Activated naive CD8-positive, alpha-beta T cell (primary cell): ENCODE results near the gene SLC22A9.
"Not testable (repeated sequence)": the region's sequence is repeated elsewhere in the genome, so short reads cannot be mapped to it uniquely, and the experiment has no call there.

Experiments
- H3K27ac Mint-ChIP-seq: one replicate; pipeline ENCODE4 v1.8.0; 2021; ENCODE audit warnings: mixed read lengths
- H3K27me3 Mint-ChIP-seq: one replicate; pipeline ENCODE4 v1.8.0; 2021; ENCODE audit warnings: mixed read lengths
- H3K36me3 Mint-ChIP-seq: one replicate; pipeline ENCODE4 v1.8.0; 2021; ENCODE audit warnings: mixed read lengths
- H3K4me1 Mint-ChIP-seq: one replicate; pipeline ENCODE4 v1.8.0; 2021; ENCODE audit warnings: low read depth, mixed read lengths
- H3K4me3 Mint-ChIP-seq: one replicate; pipeline ENCODE4 v1.8.0; 2021; ENCODE audit warnings: mild to moderate bottlenecking, mixed read lengths
- H3K9me3 Mint-ChIP-seq: one replicate; pipeline ENCODE4 v1.8.0; 2021; ENCODE audit warnings: low read depth, mixed read lengths

SLC22A9 gene

DNA sequence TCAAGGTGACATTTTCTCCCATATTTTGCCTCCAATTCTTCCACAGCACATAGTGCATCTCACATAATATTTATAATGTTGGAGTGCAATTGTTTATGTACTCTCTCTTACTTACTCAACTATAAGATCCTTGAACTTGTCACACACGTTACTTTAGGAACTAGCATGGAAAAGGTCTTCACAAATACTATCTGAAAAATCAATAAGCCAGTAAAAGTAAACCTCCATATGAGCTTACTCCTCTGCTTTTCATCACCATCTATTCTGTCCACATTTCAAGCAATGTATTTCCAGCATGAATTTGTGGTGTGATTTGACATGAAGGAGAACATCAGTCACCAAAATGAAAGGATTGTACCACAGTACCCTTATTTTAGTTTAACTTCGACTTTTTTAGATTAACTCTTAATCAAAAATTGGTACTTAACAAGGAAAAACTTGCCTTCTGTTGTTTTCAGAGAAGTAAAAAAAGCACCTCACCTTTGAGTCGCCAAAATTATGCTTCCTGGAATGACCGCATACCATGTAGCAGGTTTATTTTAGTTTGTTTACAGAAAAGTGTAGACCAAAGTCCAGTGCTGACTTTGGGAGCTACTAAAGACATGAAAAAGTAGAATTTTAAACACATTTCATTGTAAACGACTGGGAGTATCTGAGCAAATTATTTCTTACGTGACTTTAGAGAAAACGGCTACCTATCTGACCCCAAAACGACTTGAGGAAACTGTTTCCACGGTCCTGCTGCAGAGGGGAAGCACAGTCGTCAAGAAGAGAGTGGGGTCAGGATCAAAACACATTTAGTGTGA is at the start of gene SLC22A9:
Gene SLC22A9 (plus strand): TSS at position 621 of the 806 bp plus-strand sequence. CDS start 272 bp downstream, outside the sequence.
- no peak within 1 kb of the TSS for H3K4me3 Mint-ChIP-seq
- H3K27me3 Mint-ChIP-seq, result peaks cover 13% of the 10 kb centered on the region
- no peaks in the 10 kb centered on the region for H3K4me1 Mint-ChIP-seq
- no peaks in the 10 kb centered on the region for H3K9me3 Mint-ChIP-seq
- no peak within 1 kb of the TSS for H3K27ac Mint-ChIP-seq
- peaks cover 3% of the 10 kb centered on the region for H3K36me3 Mint-ChIP-seq

DNA sequence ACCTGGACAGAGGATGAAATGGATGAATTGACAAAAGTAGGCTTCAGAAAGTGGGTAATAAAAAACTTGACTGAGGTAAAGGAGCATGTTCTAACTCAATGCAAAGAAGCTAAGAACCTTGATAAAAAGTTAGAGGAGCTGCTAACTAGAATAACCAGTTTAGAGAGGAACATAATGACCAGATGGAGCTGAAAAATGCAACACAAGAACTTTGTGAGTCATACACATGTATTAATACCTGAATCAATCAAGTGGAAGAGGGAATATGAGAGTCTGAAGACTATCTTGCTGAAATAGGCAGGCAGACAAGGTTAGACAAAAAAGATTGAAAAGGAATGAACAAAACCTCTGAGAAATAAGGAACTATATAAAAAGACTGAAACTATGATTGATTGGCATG is 47.9 kb upstream of the SLC22A9 start:
- Mint-ChIP-seq H3K27ac (no peak overlapping the region), H3K4me3 (no peak overlapping the region), H3K4me1 (no peaks in the 10 kb centered on the region), H3K9me3 (peaks cover 22% of the 10 kb centered on the region), H3K36me3 (peaks cover 8% of the 10 kb centered on the region), H3K27me3 (no peaks in the 10 kb centered on the region)

DNA sequence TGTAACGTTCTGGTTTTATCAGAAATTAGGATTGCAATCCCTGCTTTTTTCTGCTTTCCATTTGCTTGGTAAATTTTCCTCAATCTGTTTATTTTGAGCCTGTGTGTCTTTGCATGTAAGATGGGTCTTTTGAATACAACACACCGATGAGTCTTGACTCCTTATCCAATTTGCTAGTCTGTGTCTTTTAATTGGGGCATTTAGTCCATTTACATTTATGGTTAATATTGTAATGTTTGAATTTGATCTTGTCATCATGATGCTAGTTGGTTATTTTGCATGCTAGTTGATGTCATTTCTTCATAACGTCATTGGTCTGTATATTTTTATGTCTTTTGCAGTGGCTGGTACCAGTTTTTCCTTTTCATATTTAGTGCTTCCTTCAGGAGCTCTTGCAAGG is 34.5 kb upstream of the SLC22A9 start:
- not testable (repeated sequence) for H3K27ac Mint-ChIP-seq, H3K9me3 Mint-ChIP-seq, H3K4me3 Mint-ChIP-seq, H3K4me1 Mint-ChIP-seq, H3K36me3 Mint-ChIP-seq
- H3K27me3 Mint-ChIP-seq, result peaks cover 15% of the 10 kb centered on the region

DNA sequence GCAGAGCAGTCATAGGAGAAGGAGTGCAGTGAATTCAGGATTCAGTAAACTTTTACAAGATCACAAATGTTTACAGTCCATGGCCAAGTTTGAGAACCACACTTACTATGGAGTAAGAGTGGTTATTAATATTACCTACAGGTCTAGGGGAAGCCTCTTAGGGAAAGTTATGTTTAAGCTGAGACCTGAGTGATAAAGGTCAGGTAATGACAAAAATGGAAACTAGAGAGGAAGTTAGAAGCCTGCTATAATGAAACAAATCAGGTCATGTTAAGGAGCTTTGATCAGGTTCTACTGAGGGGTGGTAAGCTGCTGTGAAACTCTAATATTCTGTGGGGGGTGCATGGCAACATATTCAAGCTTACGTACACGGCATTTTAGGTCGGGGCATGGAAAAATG is 32.5 kb upstream of the SLC22A9 start:
- Mint-ChIP-seq H3K4me3 (no peak overlapping the region), H3K4me1 (no peaks in the 10 kb centered on the region), H3K9me3 (peaks cover 5% of the 10 kb centered on the region), H3K27ac (no peak overlapping the region), H3K36me3 (peaks cover 3% of the 10 kb centered on the region), H3K27me3 (peaks cover 16% of the 10 kb centered on the region)

DNA sequence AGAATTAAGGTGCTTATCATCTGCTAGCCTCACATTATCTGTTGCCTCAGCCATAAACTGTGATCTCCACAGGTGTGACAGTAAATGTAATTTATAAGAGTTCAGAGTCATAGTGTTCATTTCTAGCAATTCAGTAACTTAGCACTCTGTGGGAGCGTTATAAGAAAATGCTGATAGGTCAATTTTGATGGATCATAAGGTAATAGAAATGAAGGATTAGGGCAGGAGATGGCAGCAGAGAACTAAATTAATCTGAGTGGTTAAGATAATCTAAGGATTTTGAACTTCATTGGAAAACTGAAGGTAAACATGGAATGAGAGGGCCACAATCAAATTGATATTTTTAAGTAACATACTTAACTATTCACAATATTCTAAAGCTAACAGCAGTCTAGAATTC is 26.5 kb upstream of the SLC22A9 start:
- H3K4me1 Mint-ChIP-seq, result no peaks in the 10 kb centered on the region
- H3K27ac Mint-ChIP-seq, result no peak overlapping the region
- no peaks in the 10 kb centered on the region for H3K36me3 Mint-ChIP-seq
- no peak overlapping the region for H3K4me3 Mint-ChIP-seq
- no peaks in the 10 kb centered on the region for H3K9me3 Mint-ChIP-seq
- H3K27me3 Mint-ChIP-seq, result peaks cover 6% of the 10 kb centered on the region

DNA sequence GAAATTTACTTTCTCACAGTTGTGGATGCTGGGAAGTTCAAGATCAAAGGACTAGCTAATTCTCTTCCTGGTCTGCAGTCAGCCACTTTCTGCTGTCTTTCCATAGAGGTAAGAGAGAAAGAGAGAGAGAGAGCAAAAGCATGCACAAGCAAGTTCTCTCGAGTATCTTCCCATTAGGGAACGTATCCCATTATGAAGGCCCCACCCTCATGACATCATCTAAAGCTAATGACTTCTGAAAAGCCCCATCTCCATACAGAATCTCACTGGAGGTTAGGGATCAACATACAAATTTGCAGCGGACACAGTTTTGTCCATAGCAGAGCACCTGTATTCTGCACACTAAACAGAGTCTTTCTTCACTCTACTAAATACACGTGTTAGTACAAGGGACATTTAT is 17.4 kb upstream of the SLC22A9 start:
- H3K27me3 Mint-ChIP-seq, result peaks cover 2% of the 10 kb centered on the region
- no peak overlapping the region for H3K4me3 Mint-ChIP-seq
- H3K4me1 Mint-ChIP-seq, result peaks cover 2% of the 10 kb centered on the region
- no peak overlapping the region for H3K27ac Mint-ChIP-seq
- H3K9me3 Mint-ChIP-seq, result peaks cover 4% of the 10 kb centered on the region
- peaks cover 3% of the 10 kb centered on the region for H3K36me3 Mint-ChIP-seq

DNA sequence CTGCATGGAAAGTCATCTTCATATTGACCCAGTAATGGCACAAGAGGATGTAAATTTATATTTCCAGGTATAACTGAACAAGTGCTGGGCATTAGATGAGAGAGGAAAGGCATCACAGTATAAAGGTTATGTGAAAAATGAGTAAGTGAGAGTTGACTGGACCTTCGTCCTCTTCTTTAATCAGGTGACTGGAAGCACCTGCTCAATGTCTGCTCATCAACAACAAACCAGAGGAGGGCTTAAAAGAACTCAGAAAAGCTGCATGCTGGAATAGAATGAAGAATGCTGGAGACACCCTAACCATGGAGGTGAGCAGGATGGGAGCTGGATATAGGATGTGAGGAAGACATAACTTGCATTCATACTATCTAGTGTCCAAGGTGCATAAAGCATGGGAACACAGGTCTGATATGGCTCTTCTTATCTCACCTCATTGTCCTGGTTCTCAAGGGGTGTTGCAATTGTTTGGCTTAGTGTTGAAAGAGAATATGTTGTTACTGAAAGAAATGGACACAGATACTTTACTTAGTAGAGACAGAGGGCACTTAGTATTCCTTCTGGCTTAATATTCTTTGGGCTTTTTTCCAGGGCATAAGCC is 7.3 kb upstream of the SLC22A9 start:
- peaks cover 16% of the 10 kb centered on the region for H3K27me3 Mint-ChIP-seq
- H3K27ac Mint-ChIP-seq, result no peak overlapping the region
- no peaks in the 10 kb centered on the region for H3K4me1 Mint-ChIP-seq
- H3K9me3 Mint-ChIP-seq, result peaks cover 17% of the 10 kb centered on the region
- H3K4me3 Mint-ChIP-seq, result no peak overlapping the region
- peaks cover 3% of the 10 kb centered on the region for H3K36me3 Mint-ChIP-seq

DNA sequence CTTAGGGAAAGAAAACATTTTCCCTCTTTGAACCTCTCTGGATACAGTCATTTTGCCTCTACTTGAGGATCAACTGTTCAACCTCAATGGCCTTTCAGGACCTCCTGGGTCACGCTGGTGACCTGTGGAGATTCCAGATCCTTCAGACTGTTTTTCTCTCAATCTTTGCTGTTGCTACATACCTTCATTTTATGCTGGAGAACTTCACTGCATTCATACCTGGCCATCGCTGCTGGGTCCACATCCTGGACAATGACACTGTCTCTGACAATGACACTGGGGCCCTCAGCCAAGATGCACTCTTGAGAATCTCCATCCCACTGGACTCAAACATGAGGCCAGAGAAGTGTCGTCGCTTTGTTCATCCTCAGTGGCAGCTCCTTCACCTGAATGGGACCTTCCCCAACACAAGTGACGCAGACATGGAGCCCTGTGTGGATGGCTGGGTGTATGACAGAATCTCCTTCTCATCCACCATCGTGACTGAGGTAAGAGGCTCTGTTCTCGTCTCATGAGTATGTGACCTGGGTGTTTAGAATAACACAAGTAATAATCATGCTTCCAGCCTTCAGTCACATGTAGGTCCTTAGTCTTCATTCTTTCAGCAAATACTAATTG is 495 bp downstream of the SLC22A9 start:
- Mint-ChIP-seq H3K4me3 (no peak overlapping the region), H3K9me3 (no peaks in the 10 kb centered on the region), H3K27me3 (peaks cover 15% of the 10 kb centered on the region), H3K36me3 (peaks cover 3% of the 10 kb centered on the region), H3K4me1 (no peaks in the 10 kb centered on the region), H3K27ac (no peak overlapping the region)

DNA sequence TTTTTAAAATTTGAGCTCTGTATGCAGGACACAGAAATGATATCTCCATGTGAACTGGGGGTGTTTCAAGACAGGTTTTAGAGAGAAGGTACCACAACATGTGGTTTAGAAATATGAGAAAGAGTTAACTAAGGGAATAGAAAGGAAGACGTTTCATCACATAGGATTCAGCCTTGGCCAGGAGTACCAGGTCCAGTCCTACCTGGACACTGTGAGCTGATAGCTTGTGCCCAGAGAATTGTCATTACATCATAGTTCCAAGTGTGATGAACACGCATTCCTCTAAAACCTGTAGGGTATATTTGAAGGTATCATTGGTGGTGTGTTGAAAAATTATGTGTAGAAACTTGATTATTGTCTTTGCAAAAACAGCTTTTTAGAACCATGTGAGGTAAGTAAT is 1.8 kb downstream of the SLC22A9 start:
- Mint-ChIP-seq H3K27ac (no peak overlapping the region), H3K27me3 (peaks cover 9% of the 10 kb centered on the region), H3K4me1 (no peaks in the 10 kb centered on the region), H3K4me3 (no peak overlapping the region), H3K9me3 (no peaks in the 10 kb centered on the region), H3K36me3 (no peaks in the 10 kb centered on the region)

DNA sequence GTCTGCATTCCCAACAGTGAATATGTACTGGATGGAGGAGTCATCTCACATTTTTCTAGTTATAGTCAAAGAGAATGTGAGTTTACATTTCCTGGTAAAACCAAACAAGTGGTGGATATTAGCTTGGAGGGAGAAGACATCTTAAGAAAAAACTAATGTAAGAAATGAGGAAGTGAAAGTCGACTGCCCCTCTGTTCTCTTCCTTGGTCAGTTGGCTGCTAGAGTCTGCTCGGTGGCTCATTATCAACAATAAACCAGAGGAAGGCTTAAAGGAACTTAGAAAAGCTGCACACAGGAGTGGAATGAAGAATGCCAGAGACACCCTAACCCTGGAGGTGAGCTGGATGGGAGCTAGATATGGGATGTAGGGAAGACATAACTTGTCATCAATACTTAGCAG is 5.8 kb downstream of the SLC22A9 start:
- H3K27ac Mint-ChIP-seq, result no peak overlapping the region
- H3K4me1 Mint-ChIP-seq, result no peaks in the 10 kb centered on the region
- H3K9me3 Mint-ChIP-seq, result no peaks in the 10 kb centered on the region
- peaks cover 2% of the 10 kb centered on the region for H3K36me3 Mint-ChIP-seq
- H3K27me3 Mint-ChIP-seq, result peaks cover 9% of the 10 kb centered on the region
- H3K4me3 Mint-ChIP-seq, result no peak overlapping the region

DNA sequence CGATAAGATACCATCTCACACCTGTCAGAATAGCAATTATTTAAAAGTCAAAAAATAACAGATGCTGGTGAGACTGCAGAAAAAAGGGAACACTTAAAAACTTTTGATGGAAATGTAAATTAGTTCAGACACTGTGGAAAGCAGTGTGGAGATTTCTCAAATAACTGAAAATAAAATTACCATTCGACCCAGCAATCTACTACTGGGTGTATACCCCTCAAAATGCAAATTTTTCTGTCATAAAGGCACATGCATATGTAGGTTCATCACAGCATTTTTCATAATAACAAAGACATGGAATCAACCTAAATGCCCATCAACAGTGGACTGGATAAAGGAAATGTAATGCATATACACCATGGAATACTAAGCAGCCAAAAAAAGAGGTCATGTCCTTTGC is 10.5 kb downstream of the SLC22A9 start:
- Mint-ChIP-seq H3K4me1 (no peaks in the 10 kb centered on the region), H3K36me3 (peaks cover 2% of the 10 kb centered on the region), H3K27ac (no peak overlapping the region), H3K27me3 (no peaks in the 10 kb centered on the region), H3K9me3 (no peaks in the 10 kb centered on the region), H3K4me3 (no peak overlapping the region)

DNA sequence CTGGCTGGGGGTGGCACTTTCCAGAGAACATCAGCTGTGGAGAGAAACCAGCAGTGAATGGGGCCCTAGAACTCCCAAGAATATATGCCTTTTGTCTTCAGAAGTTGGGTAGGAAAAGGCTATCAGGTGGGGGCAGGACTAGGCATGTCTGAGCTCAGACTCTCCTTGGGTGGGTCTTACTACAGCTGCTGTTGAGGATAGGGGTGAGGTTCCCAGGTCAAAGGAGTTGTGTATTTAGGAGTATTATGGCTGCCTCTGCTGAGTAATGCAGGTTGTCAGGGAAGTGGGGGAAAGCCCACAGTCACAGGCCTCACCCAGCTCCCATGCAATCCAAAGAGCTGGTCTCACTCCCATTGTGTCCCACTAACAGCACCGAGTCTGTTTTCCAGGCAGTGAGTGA is 26.1 kb downstream of the SLC22A9 start:
- Mint-ChIP-seq H3K4me3 (no peak overlapping the region), H3K9me3 (no peaks in the 10 kb centered on the region), H3K27ac (no peak overlapping the region), H3K27me3 (peaks cover 24% of the 10 kb centered on the region), H3K4me1 (no peaks in the 10 kb centered on the region), H3K36me3 (peaks cover 3% of the 10 kb centered on the region)

DNA sequence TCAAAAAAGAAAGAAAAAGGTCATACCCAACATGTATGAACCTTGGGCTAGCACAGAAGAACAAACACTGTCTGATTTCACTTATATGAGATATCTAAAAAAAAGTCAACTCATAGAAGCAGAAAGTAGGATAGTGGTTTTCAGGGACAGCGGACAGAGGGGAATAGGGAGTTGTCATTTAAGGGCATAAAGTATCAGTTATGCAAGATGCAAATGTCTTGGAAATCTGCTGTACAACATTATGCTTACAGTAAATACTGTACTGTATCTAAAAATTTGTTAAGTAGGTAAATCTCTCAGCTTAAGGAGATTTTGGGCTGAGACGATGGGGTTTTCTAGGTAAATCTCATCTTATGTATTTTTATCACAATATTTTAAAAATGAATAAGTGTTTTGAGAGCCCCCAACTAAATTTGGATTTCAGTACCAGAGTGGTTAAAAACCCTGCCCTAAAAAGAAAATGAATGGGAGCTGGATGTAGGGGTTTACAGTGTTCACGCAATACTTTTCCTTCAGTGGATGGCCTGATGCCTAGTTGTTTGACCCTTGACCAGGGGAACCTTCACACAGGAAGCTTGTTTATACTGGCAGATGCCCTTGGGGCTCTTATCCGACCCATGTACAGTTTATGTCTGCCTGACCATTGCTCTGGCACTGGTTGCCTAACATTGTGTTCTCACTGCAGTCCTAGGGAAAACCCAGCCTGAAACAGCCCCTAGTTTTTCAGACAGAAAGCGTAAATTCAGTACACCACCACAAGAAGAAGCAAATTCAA is 34.8 kb downstream of the SLC22A9 start:
- Mint-ChIP-seq H3K4me1 (no peaks in the 10 kb centered on the region), H3K27ac (no peak overlapping the region), H3K4me3 (no peak overlapping the region), H3K27me3 (peaks cover 4% of the 10 kb centered on the region), H3K36me3 (peaks cover 3% of the 10 kb centered on the region), H3K9me3 (no peaks in the 10 kb centered on the region)

DNA sequence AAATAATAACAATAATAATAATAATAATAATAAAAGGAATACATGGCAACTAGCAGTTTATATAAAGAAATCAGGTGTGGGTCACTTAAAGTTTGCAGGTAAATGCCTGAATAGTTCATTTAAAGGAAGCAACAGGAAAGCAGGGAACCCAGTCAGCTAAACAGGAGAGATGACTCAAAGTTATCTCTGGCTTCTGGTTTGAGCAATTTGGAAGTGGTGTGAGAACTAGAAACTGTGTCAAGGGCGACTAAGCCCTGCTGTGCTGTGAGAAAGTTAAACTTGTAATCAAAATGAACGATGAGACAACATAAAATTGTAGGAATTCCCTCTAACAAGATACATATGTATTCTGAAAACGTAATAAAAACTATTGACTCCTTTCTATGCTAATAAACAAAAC is 35.5 kb downstream of the SLC22A9 start:
- H3K27ac Mint-ChIP-seq, result no peak overlapping the region
- H3K4me1 Mint-ChIP-seq, result no peaks in the 10 kb centered on the region
- no peaks in the 10 kb centered on the region for H3K9me3 Mint-ChIP-seq
- H3K4me3 Mint-ChIP-seq, result no peak overlapping the region
- H3K36me3 Mint-ChIP-seq, result peaks cover 3% of the 10 kb centered on the region
- peaks cover 4% of the 10 kb centered on the region for H3K27me3 Mint-ChIP-seq

DNA sequence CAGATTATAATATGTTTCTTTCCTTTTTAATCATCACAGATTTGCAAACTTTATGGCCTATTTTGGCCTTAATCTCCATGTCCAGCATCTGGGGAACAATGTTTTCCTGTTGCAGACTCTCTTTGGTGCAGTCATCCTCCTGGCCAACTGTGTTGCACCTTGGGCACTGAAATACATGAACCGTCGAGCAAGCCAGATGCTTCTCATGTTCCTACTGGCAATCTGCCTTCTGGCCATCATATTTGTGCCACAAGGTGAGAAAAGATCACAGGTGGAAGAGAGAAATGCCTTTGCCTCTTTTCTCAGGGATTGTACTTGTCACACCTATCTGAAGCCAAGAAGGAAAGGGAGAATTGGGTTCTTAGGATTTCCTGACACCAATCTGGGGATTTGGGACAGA is 36.9 kb downstream of the SLC22A9 start:
- H3K4me1 Mint-ChIP-seq, result no peaks in the 10 kb centered on the region
- no peak overlapping the region for H3K4me3 Mint-ChIP-seq
- H3K27me3 Mint-ChIP-seq, result peaks cover 1% of the 10 kb centered on the region
- no peaks in the 10 kb centered on the region for H3K9me3 Mint-ChIP-seq
- peaks cover 3% of the 10 kb centered on the region for H3K36me3 Mint-ChIP-seq
- H3K27ac Mint-ChIP-seq, result no peak overlapping the region
